Mesothelial cell of epicardium (in vitro differentiated cells): ENCODE data around the gene ARMC5. TPM values are rescaled to one million over a fixed set of nuclear protein-coding genes. Genes with fewer than 3 reads are reported as not detected.
"Not testable (repeated sequence)": the region's sequence is repeated elsewhere in the genome, so short reads cannot be mapped to it uniquely, and the experiment has no call there.

Source experiments
- DNase-seq, 2 experiments: peaks; one replicate each; pipeline ENCODE4 v3.0.0; 2021; ENCODE audit warnings: low spot score in 2 of 2; ENCODE audit not compliant: unreplicated experiment in 2 of 2
- H3K27ac Mint-ChIP-seq: 2 replicates; pipeline ENCODE4 v1.8.0; 2021; ENCODE audit warnings: mixed read lengths
- H3K27me3 Mint-ChIP-seq: 2 replicates; pipeline ENCODE4 v1.8.0; 2021; ENCODE audit warnings: low read depth, mixed read lengths
- H3K36me3 Mint-ChIP-seq: 2 replicates; pipeline ENCODE4 v1.8.0; 2021; ENCODE audit warnings: mixed read lengths
- H3K4me1 Mint-ChIP-seq: 2 replicates; pipeline ENCODE4 v1.8.0; 2021; ENCODE audit warnings: mixed read lengths
- H3K4me3 Mint-ChIP-seq: 2 replicates; pipeline ENCODE4 v1.8.0; 2021; ENCODE audit warnings: mild to moderate bottlenecking, moderate library complexity, mixed read lengths
- H3K9me3 Mint-ChIP-seq: 2 replicates; pipeline ENCODE4 v1.8.0; 2021; ENCODE audit warnings: mixed read lengths
- total RNA-seq: library from RNA; stranded (reverse); gene quantifications from 3 replicates; pipeline ENCODE4 v1.2.1, GENCODE V29; 2021
- TF ChIP-seq, protein P1 (sequence below): fragments of 200-600 bp; sonication (generic); IDR thresholded peaks from one replicate; pipeline ENCODE4 v1.5.0; 2021; ENCODE audit warnings: antibody characterized with exemption; ENCODE audit not compliant: unreplicated experiment

The ARMC5 gene
- total RNA-seq, 1 donor from 2014 or later: 18.5 TPM

- H3K27me3 Mint-ChIP-seq: no peaks in the 10 kb centered on the region
- H3K27ac Mint-ChIP-seq: no peak overlapping the region
- no peaks in the 10 kb centered on the region for H3K36me3 Mint-ChIP-seq
- H3K4me3 Mint-ChIP-seq: peak overlapping the region; percentile 25
- H3K9me3 Mint-ChIP-seq: no peaks in the 10 kb centered on the region
- H3K4me1 Mint-ChIP-seq: peaks cover 6% of the 10 kb centered on the region
- TF ChIP-seq, protein P1, sequence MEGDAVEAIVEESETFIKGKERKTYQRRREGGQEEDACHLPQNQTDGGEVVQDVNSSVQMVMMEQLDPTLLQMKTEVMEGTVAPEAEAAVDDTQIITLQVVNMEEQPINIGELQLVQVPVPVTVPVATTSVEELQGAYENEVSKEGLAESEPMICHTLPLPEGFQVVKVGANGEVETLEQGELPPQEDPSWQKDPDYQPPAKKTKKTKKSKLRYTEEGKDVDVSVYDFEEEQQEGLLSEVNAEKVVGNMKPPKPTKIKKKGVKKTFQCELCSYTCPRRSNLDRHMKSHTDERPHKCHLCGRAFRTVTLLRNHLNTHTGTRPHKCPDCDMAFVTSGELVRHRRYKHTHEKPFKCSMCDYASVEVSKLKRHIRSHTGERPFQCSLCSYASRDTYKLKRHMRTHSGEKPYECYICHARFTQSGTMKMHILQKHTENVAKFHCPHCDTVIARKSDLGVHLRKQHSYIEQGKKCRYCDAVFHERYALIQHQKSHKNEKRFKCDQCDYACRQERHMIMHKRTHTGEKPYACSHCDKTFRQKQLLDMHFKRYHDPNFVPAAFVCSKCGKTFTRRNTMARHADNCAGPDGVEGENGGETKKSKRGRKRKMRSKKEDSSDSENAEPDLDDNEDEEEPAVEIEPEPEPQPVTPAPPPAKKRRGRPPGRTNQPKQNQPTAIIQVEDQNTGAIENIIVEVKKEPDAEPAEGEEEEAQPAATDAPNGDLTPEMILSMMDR: no peak
- DNase-seq: no peak
These were observed 18.7 kb upstream of the ARMC5 start for GRCh38 chr16:31440516-31441184.

GRCh38 chr16:31441956-31442355 lies 17.3 kb upstream of the ARMC5 start:
- Mint-ChIP-seq H3K36me3 (no peaks in the 10 kb centered on the region), H3K27me3 (no peaks in the 10 kb centered on the region), H3K4me1 (peaks cover 6% of the 10 kb centered on the region), H3K9me3 (peaks cover 3% of the 10 kb centered on the region), H3K27ac (no peak overlapping the region), H3K4me3 (peak overlapping the region; percentile 88)
- no peak for DNase-seq
- TF ChIP-seq, protein P1: no peak

DNA sequence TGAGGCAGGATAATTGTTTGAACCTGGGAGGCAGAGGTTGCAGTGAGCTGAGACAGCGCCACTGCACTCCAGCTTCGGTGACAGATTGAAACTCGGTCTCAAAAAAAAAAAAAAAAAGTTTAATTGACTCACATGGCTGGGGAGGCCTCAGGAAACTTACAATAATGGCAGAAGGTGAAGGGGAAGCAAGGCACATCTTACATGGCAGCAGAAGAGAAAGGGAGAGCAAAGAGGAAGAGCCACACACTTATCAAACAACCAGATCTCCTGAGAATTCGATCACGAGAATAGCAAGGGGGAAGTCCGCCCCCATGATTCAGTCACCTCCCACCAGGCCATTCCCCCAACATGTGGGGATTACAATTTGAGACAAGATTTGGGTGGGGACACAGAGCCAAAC lies 13.4 kb upstream of the ARMC5 start:
- not testable (repeated sequence) for H3K36me3 Mint-ChIP-seq, H3K27me3 Mint-ChIP-seq, H3K9me3 Mint-ChIP-seq, DNase-seq, H3K27ac Mint-ChIP-seq, H3K4me3 Mint-ChIP-seq, H3K4me1 Mint-ChIP-seq

DNA sequence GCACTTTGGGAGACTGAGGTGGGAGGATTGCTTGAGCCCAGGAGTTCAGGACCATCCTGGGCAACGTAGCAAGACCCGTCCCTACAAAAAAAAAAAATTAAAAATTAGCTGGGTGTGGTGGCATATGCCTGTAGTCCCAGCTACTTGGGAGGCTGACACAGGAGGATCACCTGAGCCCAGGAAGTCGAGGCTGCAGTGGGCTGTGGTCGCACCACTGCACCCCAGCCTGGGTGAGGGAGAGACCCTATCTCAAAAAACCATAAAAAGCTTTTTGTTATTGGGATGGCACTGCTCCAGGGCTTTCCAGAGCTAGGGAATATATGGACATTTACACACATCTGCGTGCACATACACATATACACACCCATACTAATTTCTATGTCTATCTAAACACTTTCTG lies 8.1 kb upstream of the ARMC5 start:
- no peak for DNase-seq
- Mint-ChIP-seq H3K27ac (peak overlapping the region; percentile 89), H3K4me1 (peaks cover 32% of the 10 kb centered on the region), H3K36me3 (no peaks in the 10 kb centered on the region), H3K4me3 (no peak overlapping the region), H3K27me3 (no peaks in the 10 kb centered on the region), H3K9me3 (no peaks in the 10 kb centered on the region)
- TF ChIP-seq, protein P1: no peak

GRCh38 chr16:31451681-31452351 lies 7.5 kb upstream of the ARMC5 start:
- peak in 1 of 2 experiments; percentile 62 for DNase-seq
- no peaks in the 10 kb centered on the region for H3K9me3 Mint-ChIP-seq
- peak overlapping the region; percentile 89 for H3K27ac Mint-ChIP-seq
- TF ChIP-seq, protein P1: peak; percentile 45
- peak overlapping the region; percentile 51 for H3K4me3 Mint-ChIP-seq
- peaks cover 34% of the 10 kb centered on the region for H3K4me1 Mint-ChIP-seq
- H3K36me3 Mint-ChIP-seq: no peaks in the 10 kb centered on the region
- no peaks in the 10 kb centered on the region for H3K27me3 Mint-ChIP-seq

- Mint-ChIP-seq H3K4me3 (no peak overlapping the region), H3K27me3 (no peaks in the 10 kb centered on the region), H3K4me1 (peaks cover 40% of the 10 kb centered on the region), H3K36me3 (no peaks in the 10 kb centered on the region), H3K9me3 (no peaks in the 10 kb centered on the region), H3K27ac (no peak overlapping the region)
- no peak for DNase-seq
- TF ChIP-seq, protein P1: no peak
These were observed 6.6 kb upstream of the ARMC5 start for GRCh38 chr16:31452631-31453106.
